Loucy (cell line): ENCODE data around the gene REEP1.

Source experiments
- EZH2phosphoT487 ChIP-seq: fragments of 200-600 bp; IDR thresholded peaks from 2 replicates; pipeline ENCODE4 v1.6.1; 2018; ENCODE audit warnings: antibody characterized with exemption, mild to moderate bottlenecking, moderate library complexity, borderline replicate concordance
- TF ChIP-seq, protein P1 (sequence below): fragments of 200-600 bp; sonication (generic); conservative IDR thresholded peaks from 2 replicates; pipeline ENCODE4 v1.5.1; 2014; ENCODE audit warnings: mild to moderate bottlenecking, antibody characterized with exemption, low read length

DNA sequence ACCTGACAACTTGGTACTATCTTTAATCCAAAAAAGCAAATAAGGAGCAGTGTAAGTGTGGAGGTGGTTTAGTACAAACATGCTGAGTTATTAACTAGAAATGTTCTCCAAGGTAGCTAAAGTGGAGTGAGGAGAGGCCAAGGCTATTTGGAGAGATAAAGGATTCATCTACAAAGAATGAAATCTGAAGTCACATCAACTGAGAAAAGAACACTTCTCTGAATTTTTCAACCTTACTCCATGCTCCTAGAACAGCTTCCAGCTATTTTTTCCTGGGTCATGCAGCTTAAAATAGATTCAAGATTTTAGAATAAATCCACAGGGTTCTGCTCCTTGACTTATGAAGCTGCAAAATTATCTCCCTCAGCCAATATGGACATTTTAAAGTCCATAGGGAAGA is 160.8 kb downstream of the REEP1 start:
- TF ChIP-seq, protein P1, sequence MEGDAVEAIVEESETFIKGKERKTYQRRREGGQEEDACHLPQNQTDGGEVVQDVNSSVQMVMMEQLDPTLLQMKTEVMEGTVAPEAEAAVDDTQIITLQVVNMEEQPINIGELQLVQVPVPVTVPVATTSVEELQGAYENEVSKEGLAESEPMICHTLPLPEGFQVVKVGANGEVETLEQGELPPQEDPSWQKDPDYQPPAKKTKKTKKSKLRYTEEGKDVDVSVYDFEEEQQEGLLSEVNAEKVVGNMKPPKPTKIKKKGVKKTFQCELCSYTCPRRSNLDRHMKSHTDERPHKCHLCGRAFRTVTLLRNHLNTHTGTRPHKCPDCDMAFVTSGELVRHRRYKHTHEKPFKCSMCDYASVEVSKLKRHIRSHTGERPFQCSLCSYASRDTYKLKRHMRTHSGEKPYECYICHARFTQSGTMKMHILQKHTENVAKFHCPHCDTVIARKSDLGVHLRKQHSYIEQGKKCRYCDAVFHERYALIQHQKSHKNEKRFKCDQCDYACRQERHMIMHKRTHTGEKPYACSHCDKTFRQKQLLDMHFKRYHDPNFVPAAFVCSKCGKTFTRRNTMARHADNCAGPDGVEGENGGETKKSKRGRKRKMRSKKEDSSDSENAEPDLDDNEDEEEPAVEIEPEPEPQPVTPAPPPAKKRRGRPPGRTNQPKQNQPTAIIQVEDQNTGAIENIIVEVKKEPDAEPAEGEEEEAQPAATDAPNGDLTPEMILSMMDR: no peak
- TF ChIP-seq EZH2phosphoT487: no peak
